HG02884 (cell line): Measurements from ENCODE around the gene CLDN17.

ENCODE experiments used
- ATAC-seq: cut with Tn5 transposase; IDR thresholded peaks from one replicate; pipeline ENCODE4 v1.9.1; 2021; ENCODE audit warnings: mild to moderate bottlenecking, moderate library complexity; ENCODE audit not compliant: unreplicated experiment

CLDN17 gene

DNA sequence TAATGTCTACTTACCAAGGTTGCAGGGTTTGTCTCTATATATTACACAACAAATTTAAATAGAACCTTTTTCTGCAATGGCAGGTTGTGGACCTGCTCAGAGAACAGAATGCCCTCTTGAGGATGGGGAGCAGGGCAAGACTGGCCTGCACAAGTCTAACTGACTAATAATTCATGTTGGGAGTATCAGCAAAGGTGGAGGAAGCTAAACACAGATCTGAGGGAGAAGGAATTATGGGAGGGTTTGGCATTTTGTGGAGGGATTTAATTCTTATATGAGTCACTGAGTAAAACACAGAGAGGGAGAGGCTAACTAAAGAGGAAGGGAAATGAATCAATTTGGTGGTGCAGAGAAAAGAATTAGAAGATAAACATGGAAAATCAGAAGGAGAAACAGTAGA, 40.0 kb downstream of the CLDN17 start:
- no peak for ATAC-seq

DNA sequence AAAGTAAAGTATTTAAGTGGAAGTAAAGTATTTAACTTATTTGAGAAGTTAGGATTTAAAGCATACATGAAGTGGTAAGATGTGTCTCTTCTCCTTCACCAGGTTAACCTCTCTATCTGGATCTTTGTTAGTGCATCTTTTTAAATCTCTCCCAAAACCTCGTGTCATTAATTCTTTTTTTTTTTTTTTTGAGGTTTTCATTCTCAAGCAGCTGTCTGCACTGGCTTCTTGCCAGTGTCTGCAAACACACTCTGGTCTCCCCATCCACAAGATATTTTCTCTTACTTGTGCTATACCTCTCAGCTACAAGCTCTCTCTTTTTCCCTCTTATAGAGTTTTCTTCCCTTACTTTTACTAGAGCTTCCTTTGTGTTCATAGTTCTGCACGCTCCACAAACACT, 49.0 kb downstream of the CLDN17 start:
- ATAC-seq, result no peak

DNA sequence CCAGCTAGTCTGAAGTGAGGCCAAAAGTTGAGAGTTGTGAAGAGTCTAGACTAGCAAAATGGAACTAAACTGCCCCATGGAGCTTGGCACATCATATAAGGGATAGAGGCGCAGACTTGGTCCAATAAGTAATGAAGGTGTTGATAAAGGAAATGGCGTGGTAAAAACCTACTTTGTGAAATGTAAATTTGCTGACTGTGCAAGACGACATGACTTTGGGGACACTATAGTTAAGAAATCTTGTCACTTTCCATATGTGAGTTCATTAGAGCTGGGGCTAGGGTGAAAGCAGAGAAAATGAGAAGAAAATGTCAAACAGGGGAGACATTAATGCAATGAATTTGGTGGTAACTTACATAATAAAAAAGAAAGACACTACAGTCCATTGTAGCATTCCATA, 50.1 kb downstream of the CLDN17 start:
- no peak for ATAC-seq
